ENCODE results near the gene EHHADH.

DNA sequence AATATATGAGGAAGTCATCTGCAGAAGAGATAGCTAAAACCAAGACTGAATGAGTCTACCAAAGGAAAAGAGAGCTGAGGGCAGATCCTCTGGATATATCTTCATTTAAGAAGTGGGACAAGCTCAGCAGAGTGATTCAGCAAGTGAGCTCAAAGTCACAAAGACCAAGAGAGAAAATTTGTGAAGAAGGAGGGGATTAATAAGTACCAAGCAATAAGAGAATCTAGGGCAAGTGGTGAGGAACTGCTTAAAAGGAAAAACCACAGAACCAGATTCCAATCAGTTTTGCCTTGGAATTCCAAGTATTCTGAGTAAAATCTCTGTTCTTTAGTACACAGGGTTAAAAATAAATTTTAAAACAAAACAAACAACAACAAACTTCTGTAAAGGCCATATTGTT, 3.6 kb downstream of the EHHADH start:
- TF ChIP-seq, protein P1, sequence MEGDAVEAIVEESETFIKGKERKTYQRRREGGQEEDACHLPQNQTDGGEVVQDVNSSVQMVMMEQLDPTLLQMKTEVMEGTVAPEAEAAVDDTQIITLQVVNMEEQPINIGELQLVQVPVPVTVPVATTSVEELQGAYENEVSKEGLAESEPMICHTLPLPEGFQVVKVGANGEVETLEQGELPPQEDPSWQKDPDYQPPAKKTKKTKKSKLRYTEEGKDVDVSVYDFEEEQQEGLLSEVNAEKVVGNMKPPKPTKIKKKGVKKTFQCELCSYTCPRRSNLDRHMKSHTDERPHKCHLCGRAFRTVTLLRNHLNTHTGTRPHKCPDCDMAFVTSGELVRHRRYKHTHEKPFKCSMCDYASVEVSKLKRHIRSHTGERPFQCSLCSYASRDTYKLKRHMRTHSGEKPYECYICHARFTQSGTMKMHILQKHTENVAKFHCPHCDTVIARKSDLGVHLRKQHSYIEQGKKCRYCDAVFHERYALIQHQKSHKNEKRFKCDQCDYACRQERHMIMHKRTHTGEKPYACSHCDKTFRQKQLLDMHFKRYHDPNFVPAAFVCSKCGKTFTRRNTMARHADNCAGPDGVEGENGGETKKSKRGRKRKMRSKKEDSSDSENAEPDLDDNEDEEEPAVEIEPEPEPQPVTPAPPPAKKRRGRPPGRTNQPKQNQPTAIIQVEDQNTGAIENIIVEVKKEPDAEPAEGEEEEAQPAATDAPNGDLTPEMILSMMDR (conservative IDR thresholded peaks at IDR 0.05 in 1 of 2, IDR thresholded peaks at IDR 0.05 in 1 of 2; ENCODE audit: extremely low read depth in 1 of 2, insufficient read depth in 1 of 2, low read depth in 1 of 2, low read length in 2 of 2), result no peak
- TF ChIP-seq EZH2 (IDR thresholded peaks at IDR 0.05; ENCODE audit: borderline replicate concordance, low read length), result no peak

Measured in mammary epithelial cell (primary cell).